ENCODE results near the gene SLC6A4.

GRCh38 chr17:30173649-30174048 lies 61.8 kb downstream of the SLC6A4 start:
- TF ChIP-seq CTCF (IDR thresholded peaks at IDR 0.05) (no peak), POLR2A (IDR thresholded peaks at IDR 0.05) (no peak), EP300 (IDR thresholded peaks at IDR 0.05) (no peak)

All from stomach (tissue), 4 donors.